Head of caudate nucleus (tissue), 42 donors: ENCODE results near the gene CLDN22.

Source experiments
- DNase-seq, 42 donors: peaks; one replicate each; pipeline versions ENCODE4 v3.0.0 to v3.0.0-alpha.2; 2020 to 2021; ENCODE audit warnings: mixed read lengths in 7 of 42
- intact Hi-C: fragments of 100-400 bp; cut with DNase I; formaldehyde crosslinking; loops from one replicate; pipeline ENCODE4 v1.15.0; 2022

The CLDN22 gene

GRCh38 chr4:183291070-183291469, 29.0 kb downstream of the CLDN22 start:
- no peak for DNase-seq
- intact Hi-C loops = no loop called here

GRCh38 chr4:183289688-183290087, 30.4 kb downstream of the CLDN22 start:
- intact Hi-C loops = no loop called here
- no peak for DNase-seq

GRCh38 chr4:183288955-183289354, 31.1 kb downstream of the CLDN22 start:
- DNase-seq = no peak
- intact Hi-C loops = no loop called here

GRCh38 chr4:183287677-183288076, 32.4 kb downstream of the CLDN22 start:
- DNase-seq = no peak
- intact Hi-C loops = no loop called here

- intact Hi-C loops = no loop called here
- DNase-seq = no peak
These were observed 32.8 kb downstream of the CLDN22 start for GRCh38 chr4:183287309-183287659.

GRCh38 chr4:183286590-183287308, 33.3 kb downstream of the CLDN22 start:
- intact Hi-C loops = no loop called here
- DNase-seq = no peak

- intact Hi-C loops = no loop called here
These were observed 34.2 kb downstream of the CLDN22 start for GRCh38 chr4:183285886-183286285.

GRCh38 chr4:183284965-183285364, 35.1 kb downstream of the CLDN22 start:
- DNase-seq = no peak
- intact Hi-C loops = no loop called here

More at GRCh38 chr4:183285886-183286285, 34.2 kb downstream of the CLDN22 start:
- DNase-seq = no peak

- intact Hi-C loops = no loop called here
- no peak for DNase-seq
These were observed 35.8 kb downstream of the CLDN22 start for GRCh38 chr4:183284258-183284785.

GRCh38 chr4:183276106-183276505, 44.0 kb downstream of the CLDN22 start:
- intact Hi-C loops = no loop called here
- no peak for DNase-seq

GRCh38 chr4:183272384-183272783, 47.7 kb downstream of the CLDN22 start:
- intact Hi-C loops = no loop called here

GRCh38 chr4:183268556-183268955, 51.5 kb downstream of the CLDN22 start:
- intact Hi-C loops = loop anchor here (10.0 kb wide), 1 partner anchor 136 kb away; no protein-coding TSS in a partner anchor
- DNase-seq = peak in 41 of 42 donors; percentile 17 to 83 (median 61)

More at GRCh38 chr4:183272384-183272783, 47.7 kb downstream of the CLDN22 start:
- no peak for DNase-seq
